Left ventricle myocardium inferior (tissue), 1 donor: ENCODE measurements around the gene SHISA8. TPM values are rescaled to one million over a fixed set of nuclear protein-coding genes. Genes with fewer than 3 reads are reported as not detected.

Experiments
- DNase-seq: peaks from one replicate; pipeline ENCODE4 v3.0.0-alpha.2; 2020
- H3K27ac ChIP-seq: fragments of 200-600 bp; replicated peaks from 2 replicates; pipeline ENCODE4 v1.8.0; 2021
- H3K27me3 ChIP-seq: fragments of 200-600 bp; 2 replicates; pipeline ENCODE4 v1.8.0; 2021; ENCODE audit warnings: low read depth
- H3K36me3 ChIP-seq: fragments of 200-600 bp; 2 replicates; pipeline ENCODE4 v1.8.0; 2021
- H3K4me1 ChIP-seq: fragments of 200-600 bp; 2 replicates; pipeline ENCODE4 v1.8.0; 2021
- H3K4me3 ChIP-seq: fragments of 200-600 bp; 2 replicates; pipeline ENCODE4 v1.8.0; 2021; ENCODE audit warnings: mild to moderate bottlenecking, moderate library complexity
- H3K9me3 ChIP-seq: fragments of 200-600 bp; replicated peaks from 2 replicates; pipeline ENCODE4 v1.8.0; 2021
- CTCF ChIP-seq: fragments of 200-600 bp; IDR thresholded peaks from 2 replicates; pipeline ENCODE4 v1.8.0; 2021; ENCODE audit warnings: antibody characterized with exemption, mild to moderate bottlenecking, borderline replicate concordance
- intact Hi-C: fragments of 100-400 bp; cut with micrococcal nuclease; formaldehyde crosslinking; loops from one replicate; pipeline ENCODE4 v1.11.0; 2022
- total RNA-seq: library from RNA; stranded (reverse); fragmentation: NEBNext Ultra II Directional; extraction: Animal tissue kit (Norgen Biotek cat#: 25700); gene quantifications from one replicate; pipeline ENCODE4 v1.2.1, GENCODE V29; 2021
- donor health status: DM: no; HTN: yes; CAD: no; lungs with severe emphysema.

The SHISA8 gene
- total RNA-seq, 1 donor from 2014 or later, result 2.2 TPM

- DNase-seq, result no peak
- no peak overlapping the region for H3K27ac ChIP-seq
- H3K9me3 ChIP-seq, result no peaks in the 10 kb centered on the region
- no peak for TF ChIP-seq CTCF
- intact Hi-C loops, result no loop called here
- peaks cover 6% of the 10 kb centered on the region for H3K27me3 ChIP-seq
- no peaks in the 10 kb centered on the region for H3K36me3 ChIP-seq
- H3K4me3 ChIP-seq, result no peak overlapping the region
- H3K4me1 ChIP-seq, result peaks cover 25% of the 10 kb centered on the region
Measured at GRCh38 chr22:41931701-41932269, 16.9 kb upstream of the SHISA8 start.

- TF ChIP-seq CTCF, result no peak
- intact Hi-C loops, result no loop called here
- Histone ChIP-seq H3K9me3 (no peaks in the 10 kb centered on the region), H3K27me3 (peaks cover 25% of the 10 kb centered on the region), H3K4me1 (peaks cover 21% of the 10 kb centered on the region), H3K36me3 (no peaks in the 10 kb centered on the region), H3K4me3 (no peak overlapping the region), H3K27ac (no peak overlapping the region)
- no peak for DNase-seq
Measured at GRCh38 chr22:41929418-41929810, 14.5 kb upstream of the SHISA8 start.

GRCh38 chr22:41928593-41929417, 13.9 kb upstream of the SHISA8 start:
- intact Hi-C loops, result no loop called here
- no peaks in the 10 kb centered on the region for H3K9me3 ChIP-seq
- peaks cover 25% of the 10 kb centered on the region for H3K27me3 ChIP-seq
- peaks cover 15% of the 10 kb centered on the region for H3K4me1 ChIP-seq
- no peak overlapping the region for H3K27ac ChIP-seq
- H3K4me3 ChIP-seq, result no peak overlapping the region
- H3K36me3 ChIP-seq, result no peaks in the 10 kb centered on the region
- DNase-seq, result no peak
- no peak for TF ChIP-seq CTCF

- Histone ChIP-seq H3K9me3 (no peaks in the 10 kb centered on the region), H3K4me1 (peaks cover 14% of the 10 kb centered on the region), H3K36me3 (no peaks in the 10 kb centered on the region), H3K4me3 (no peak overlapping the region), H3K27me3 (peaks cover 25% of the 10 kb centered on the region), H3K27ac (no peak overlapping the region)
- no peak for TF ChIP-seq CTCF
- DNase-seq, result no peak
- intact Hi-C loops, result no loop called here
Measured at GRCh38 chr22:41927813-41928212, 12.9 kb upstream of the SHISA8 start.

GRCh38 chr22:41925783-41926460, 11.0 kb upstream of the SHISA8 start:
- Histone ChIP-seq H3K4me1 (peaks cover 14% of the 10 kb centered on the region), H3K9me3 (no peaks in the 10 kb centered on the region), H3K4me3 (peak overlapping the region; percentile 65), H3K36me3 (no peaks in the 10 kb centered on the region), H3K27me3 (peaks cover 25% of the 10 kb centered on the region), H3K27ac (no peak overlapping the region)
- peak; percentile 67 for DNase-seq
- TF ChIP-seq CTCF, result peak; percentile 78
- intact Hi-C loops, result no loop called here
